Lung (tissue), 12 donors: ENCODE measurements around the gene TBC1D22A. TPM values are rescaled to one million over a fixed set of nuclear protein-coding genes. Genes with fewer than 3 reads are reported as not detected.

Experiments used
- ATAC-seq: fragments of 200-7000 bp; cut with Tn5 transposase; one replicate; pipeline ENCODE4 v1.9.1; 2020; ENCODE audit warnings: moderate number of reproducible peaks; ENCODE audit not compliant: insufficient read depth, low FRiP score
- DNase-seq, 3 donors: peaks; one replicate each; pipeline ENCODE4 v3.0.0-alpha.2; 2013 to 2017
- H3K27ac ChIP-seq, 2 donors: one replicate each; pipeline ENCODE4 v1.5.1; 2013; ENCODE audit warnings: mild to moderate bottlenecking in 2 of 2, moderate library complexity in 2 of 2, control low read depth in 1 of 2, inconsistent platforms in 1 of 2, low read depth in 1 of 2, low read length in 1 of 2
- H3K27me3 ChIP-seq, 3 donors: one replicate each; pipeline ENCODE4 v1.5.1; 2013; ENCODE audit warnings: low read length in 2 of 3; ENCODE audit not compliant: control insufficient read depth in 3 of 3, insufficient read depth in 3 of 3
- H3K36me3 ChIP-seq, 4 donors: one replicate each; pipeline ENCODE4 v1.5.1; 2013; ENCODE audit warnings: low read length in 4 of 4, mild to moderate bottlenecking in 1 of 4, moderate library complexity in 1 of 4; ENCODE audit not compliant: control insufficient read depth in 4 of 4, insufficient read depth in 4 of 4
- H3K4me1 ChIP-seq, 5 donors: one replicate each; pipeline ENCODE4 v1.5.1; 2013; ENCODE audit warnings: low read length in 5 of 5, mild to moderate bottlenecking in 2 of 5, moderate library complexity in 1 of 5; ENCODE audit not compliant: control insufficient read depth in 5 of 5, insufficient read depth in 5 of 5
- H3K4me3 ChIP-seq: one replicate; pipeline ENCODE4 v1.5.1; 2013; ENCODE audit warnings: mild to moderate bottlenecking, control low read depth, moderate library complexity
- H3K9ac ChIP-seq, 2 donors: one replicate each; pipeline ENCODE4 v1.5.1; 2013; ENCODE audit warnings: low read length in 2 of 2, control low read depth in 1 of 2; ENCODE audit not compliant: insufficient read depth in 1 of 2
- H3K9me3 ChIP-seq, 4 donors: one replicate each; pipeline ENCODE4 v1.5.1; 2013; ENCODE audit warnings: low read length in 3 of 4, mild to moderate bottlenecking in 1 of 4, moderate library complexity in 1 of 4; ENCODE audit not compliant: control insufficient read depth in 4 of 4, insufficient read depth in 3 of 4
- CTCF ChIP-seq: IDR thresholded peaks from 2 replicates; pipeline ENCODE4 v1.5.1; 2012; ENCODE audit warnings: mild to moderate bottlenecking; ENCODE audit errors: control extremely low read depth, extremely low read depth
- WGBS, 2 donors: extraction: QIAGEN DNeasy Blood & Tissue Kit; methylation state at CpG; one replicate each; pipeline ENCODE4 v1.1.7; 2013; 5-methylcytosine and 5-hydroxymethylcytosine counted together
- polyA plus RNA-seq, 2 donors: library from polyadenylated mRNA; stranded (reverse); fragments of 200-250 nt; gene quantifications; one replicate each; pipeline ENCODE4 v1.2.1, GENCODE V29; 2013
- total RNA-seq, 2 donors: library from RNA; depleted of rRNA in 1 of 2; stranded (reverse); fragments of >200 nt in 1 of 2; gene quantifications; one replicate each; pipeline ENCODE4 v1.2.1, GENCODE V29; 2014 to 2021
- donor health status: control.
- donor health status: control.
- donor health status: Bipolar disorder and iron deficiency.
- donor health status: healthy.
- donor health status: DM: yes; HTN: yes; CAD: no.

Gene TBC1D22A
- total and polyA plus RNA-seq, 4 donors: 20.2 to 38.4 (median 21.0) TPM

GRCh38 chr22:47133061-47133969 is 370.9 kb downstream of the TBC1D22A start:
- 89 to 91% methylated on average over 25 of the region's 25 CpGs for WGBS, 2 donors
- no peaks in the 10 kb centered on the region for H3K9me3 ChIP-seq

GRCh38 chr22:47134222-47134621 is 371.8 kb downstream of the TBC1D22A start:
- Histone ChIP-seq H3K9me3 (no peaks in the 10 kb centered on the region), H3K4me3 (no peak overlapping the region), H3K36me3 (peaks cover 0 to 4% (median 0%) of the 10 kb centered on the region in 4 donors), H3K27ac (no peak overlapping the region), H3K9ac (no peak overlapping the region), H3K4me1 (peaks cover 0 to 19% (median 0%) of the 10 kb centered on the region in 5 donors), H3K27me3 (no peaks in the 10 kb centered on the region)
- WGBS, 2 donors: 79 to 87% methylated on average over 10 of the region's 10 CpGs
- no peak for ATAC-seq
- DNase-seq: no peak
- TF ChIP-seq CTCF: no peak

More at GRCh38 chr22:47133061-47133969, 370.9 kb downstream of the TBC1D22A start:
- ATAC-seq: no peak
- Histone ChIP-seq H3K9ac (no peak overlapping the region), H3K4me3 (no peak overlapping the region), H3K36me3 (peaks cover 0 to 8% (median 1%) of the 10 kb centered on the region in 4 donors), H3K27me3 (no peaks in the 10 kb centered on the region), H3K27ac (no peak overlapping the region), H3K4me1 (peaks cover 0 to 14% (median 0%) of the 10 kb centered on the region in 5 donors)
- TF ChIP-seq CTCF: no peak
- DNase-seq: peak; percentile 40 to 71 (median 59)

- 84 to 85% methylated on average over 8 of the region's 8 CpGs for WGBS, 2 donors
- Histone ChIP-seq H3K36me3 (peaks cover 0 to 4% (median 0%) of the 10 kb centered on the region in 4 donors), H3K4me3 (no peak overlapping the region), H3K27ac (no peak overlapping the region), H3K27me3 (no peaks in the 10 kb centered on the region), H3K4me1 (peaks cover 0 to 19% (median 0%) of the 10 kb centered on the region in 5 donors), H3K9ac (no peak overlapping the region), H3K9me3 (no peaks in the 10 kb centered on the region)
- DNase-seq (no peak), ATAC-seq (no peak)
- no peak for TF ChIP-seq CTCF
Observed at GRCh38 chr22:47135338-47135737, 372.9 kb downstream of the TBC1D22A start.
